ENCODE data around the gene FNDC7.
"Not testable (repeated sequence)": the region's sequence is repeated elsewhere in the genome, so short reads cannot be mapped to it uniquely, and the experiment has no call there.

FNDC7 gene

DNA sequence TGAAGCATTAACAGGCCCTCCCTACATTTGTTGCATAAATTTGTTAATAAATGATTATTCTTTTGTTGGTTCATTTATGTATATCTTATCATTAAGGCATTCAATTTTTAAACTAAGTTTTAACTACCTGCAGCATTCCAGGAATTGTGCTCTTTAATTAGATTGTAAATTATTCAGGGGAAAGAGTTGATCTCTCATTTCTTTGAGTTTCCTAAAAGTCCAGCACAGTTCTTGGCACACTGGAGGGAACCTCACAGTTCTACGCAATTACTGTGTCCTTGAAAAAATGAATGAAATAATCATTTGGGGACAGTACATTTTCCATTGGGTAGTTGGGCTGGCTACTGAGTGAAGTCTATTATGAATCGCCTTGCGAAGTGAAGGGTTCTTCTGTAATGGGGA is 33.3 kb downstream of the FNDC7 start:
- DNase-seq: no peak

DNA sequence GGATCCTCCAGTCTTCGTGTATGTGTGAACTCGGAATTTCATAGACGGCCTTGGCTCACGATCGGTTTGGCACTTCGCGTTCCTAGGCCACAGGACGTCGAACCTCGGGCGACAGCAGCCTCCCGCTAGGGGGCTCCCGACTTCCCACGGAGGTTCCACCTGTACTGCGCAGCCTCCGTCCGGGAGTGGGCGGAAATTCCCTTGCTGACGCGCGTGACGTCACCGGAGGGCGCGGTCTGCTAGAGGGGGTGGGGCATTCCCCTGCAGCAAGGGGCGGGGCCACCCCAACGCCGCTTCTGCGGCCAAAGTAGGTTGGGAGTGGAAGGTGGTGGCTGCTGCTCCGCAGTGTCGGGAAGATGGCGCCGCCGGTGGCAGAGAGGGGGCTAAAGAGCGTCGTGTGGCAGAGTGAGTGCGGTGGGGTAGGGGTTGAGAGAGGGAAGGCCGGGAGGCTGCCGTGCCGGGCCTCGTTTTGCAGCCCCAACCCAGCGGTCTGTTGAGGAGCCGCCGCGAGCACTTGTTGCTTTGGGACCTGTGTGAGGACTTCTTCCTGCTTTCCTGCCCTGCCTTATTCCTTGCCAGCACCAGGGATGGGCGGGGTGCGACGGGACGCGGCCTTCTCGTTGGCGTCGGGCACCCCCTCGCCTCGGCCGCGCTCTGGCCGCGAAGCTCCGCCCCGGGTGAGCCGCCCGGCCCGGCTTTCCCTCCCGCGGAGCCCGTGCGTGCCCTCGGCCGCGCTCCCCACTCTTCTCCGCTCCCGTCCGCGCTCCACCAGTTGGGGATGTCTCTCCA is 33.9 kb downstream of the FNDC7 start, which contains the start of gene STXBP3:
STXBP3 (plus strand) TSS at position 293 of the 789 bp plus-strand sequence; CDS start at position 357, 64 bp downstream.
- DNase-seq: peak; percentile 99

- peak; percentile 63 for DNase-seq
Observed at GRCh38 chr1:108747171-108747850, 34.6 kb downstream of the FNDC7 start.

DNA sequence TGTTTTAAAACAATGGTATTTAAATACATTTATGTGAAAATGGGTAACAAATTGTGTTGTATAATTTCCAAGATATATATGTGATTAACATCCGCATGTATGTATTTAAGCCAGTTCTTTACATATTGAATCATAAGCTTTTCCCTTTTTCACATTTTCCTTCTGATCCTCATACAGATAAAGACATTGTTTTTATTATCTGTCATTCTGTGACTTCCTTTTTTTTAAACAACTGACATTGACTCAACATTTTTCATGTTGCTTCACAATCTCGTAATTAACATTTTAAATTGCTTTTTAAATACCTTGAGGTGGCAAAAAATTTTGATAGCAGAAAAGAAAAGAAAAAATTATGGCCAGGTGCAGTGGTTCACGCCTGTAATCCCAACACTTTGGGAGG is 35.2 kb downstream of the FNDC7 start:
- no peak for DNase-seq

- DNase-seq: no peak
Observed at GRCh38 chr1:108749081-108749480, 36.4 kb downstream of the FNDC7 start.

DNA sequence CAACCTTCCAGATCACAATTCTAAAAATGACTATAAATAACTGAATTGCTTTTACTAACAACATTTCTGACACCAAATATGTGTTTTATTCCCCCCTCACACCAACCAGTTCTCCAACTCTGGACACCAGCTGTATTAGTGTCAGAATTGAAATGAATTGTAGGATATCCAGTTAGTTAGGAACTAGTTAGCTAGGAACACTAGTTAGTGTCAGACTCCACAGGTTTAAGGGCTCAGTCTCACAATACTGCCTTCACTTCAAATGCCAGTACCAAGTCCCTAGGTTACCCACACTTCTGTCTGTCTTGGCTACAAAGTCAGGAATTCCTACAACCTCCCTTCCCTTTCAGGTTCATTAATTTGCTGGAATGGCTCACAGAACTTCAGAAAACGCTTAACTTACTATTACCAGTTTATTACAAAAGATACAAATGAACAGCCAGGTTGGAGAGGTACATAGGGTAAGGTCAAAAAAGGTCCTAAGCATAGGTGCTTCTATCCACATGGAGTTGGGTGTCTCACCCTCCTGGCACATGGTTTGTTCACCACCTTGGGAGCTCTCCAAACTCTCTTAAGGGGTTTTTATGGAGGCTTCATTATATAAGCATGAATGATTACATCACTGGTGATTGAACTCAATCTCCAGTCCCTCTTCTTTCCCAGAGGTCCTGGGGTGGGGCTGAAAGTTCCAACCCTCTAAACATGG is 37.9 kb downstream of the FNDC7 start:
- no peak for DNase-seq

DNA sequence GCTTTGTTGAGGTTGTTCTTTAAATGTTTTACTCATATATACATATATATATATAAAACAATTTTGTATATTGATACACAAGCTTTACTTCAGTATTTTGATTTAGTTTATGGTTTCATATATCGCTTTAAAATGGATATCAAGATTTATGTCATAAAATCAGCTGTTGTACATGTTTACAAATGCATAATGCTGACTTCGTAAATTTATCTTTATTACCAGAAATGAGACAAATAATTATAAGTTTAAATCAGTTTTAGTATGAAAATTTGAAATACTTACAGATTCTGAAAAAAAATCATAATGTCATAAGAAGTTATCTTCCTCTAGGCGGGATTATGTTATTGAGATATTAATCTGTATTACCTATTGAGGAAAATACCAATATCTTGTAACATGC is 40.7 kb downstream of the FNDC7 start:
- no peak for DNase-seq

GRCh38 chr1:108758796-108759195 is 46.1 kb downstream of the FNDC7 start:
- DNase-seq: no peak

DNA sequence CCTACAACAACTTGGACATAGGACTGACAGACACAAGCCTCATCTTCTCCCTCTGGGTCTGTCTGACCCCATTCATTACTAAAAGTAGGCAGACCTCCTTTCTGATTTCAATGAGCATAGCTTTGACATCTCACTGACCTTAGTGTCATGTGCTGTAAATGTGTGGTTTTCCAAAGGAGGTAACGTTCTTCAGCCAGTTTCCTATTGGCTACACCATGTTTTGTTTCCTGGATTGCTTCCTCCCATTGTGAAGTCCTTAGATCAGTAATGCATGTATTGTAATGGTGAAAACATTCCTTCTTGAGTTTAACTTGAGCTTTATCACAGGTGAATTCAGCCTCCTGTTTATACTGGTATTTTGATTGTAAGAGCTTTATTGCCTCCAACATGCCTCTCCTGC is 54.4 kb downstream of the FNDC7 start:
- no peak for DNase-seq

GRCh38 chr1:108767708-108768107 is 55.0 kb downstream of the FNDC7 start:
- DNase-seq: no peak

DNA sequence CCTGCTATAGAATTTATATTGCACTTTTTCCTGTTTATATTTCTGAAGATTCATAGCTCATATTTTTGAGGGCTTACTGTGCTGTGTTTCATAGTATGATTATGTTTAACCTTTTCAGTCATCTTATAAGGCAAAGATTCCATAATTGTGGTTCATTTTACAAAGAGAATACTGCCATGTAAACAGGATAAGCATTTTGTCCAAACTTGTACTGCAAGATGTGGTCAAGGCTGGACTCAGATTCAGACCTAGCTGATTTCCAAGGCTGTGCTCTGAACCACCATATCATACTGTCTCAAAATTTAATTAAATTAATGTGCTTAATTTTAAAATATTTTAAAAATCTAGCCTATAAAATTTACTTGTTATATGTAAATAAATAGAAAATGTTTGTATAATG is 65.1 kb downstream of the FNDC7 start:
- no peak for DNase-seq

DNA sequence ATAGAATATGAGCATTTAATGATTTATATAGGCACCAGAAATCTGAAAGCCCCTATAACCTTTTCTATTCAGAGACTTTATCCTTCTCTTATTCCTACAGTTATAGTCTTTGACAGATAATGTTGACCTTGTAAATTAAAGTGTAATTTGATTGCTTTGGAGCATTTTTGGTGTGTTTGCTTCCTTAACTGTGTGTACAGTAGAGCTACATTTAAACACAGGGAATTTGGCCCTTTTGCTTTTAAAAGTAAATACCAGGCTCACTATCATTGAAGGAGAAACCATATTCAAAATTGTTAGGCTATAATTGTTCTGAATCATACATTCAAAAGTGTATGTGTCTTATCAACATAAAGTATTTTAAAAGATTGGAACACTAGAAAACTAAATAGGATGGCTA is 66.7 kb downstream of the FNDC7 start:
- no peak for DNase-seq

DNA sequence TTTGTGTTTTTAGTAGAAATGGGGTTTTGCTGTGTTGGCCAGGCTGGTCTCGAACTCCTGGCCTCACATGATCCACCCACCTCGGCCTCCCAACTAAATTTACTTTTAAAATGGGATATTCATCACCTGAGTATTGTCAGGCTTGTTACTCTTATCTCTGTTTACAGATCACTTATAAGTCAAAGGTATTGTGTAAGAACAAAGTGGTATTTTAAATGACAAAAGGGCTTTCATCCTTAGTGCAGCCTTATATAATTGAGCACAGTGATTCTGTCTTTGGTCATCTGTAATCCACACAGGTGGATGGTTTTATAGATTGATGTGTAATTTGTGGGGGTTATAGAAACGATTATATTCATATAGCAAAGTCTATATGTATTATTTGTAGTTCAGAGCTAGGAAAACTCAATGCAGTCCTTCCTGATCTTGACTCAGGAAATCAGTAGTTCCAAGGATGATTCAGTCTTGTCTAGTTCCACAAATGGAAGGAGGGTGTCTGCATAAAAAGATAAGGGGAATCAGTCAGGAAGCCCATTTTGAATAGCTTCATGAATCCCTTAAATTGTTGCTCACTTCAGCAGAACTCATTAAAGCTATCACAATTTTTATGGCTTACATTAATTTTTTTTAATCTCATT is 68.3 kb downstream of the FNDC7 start:
- DNase-seq: no peak

GRCh38 chr1:108781575-108781944 is 68.9 kb downstream of the FNDC7 start:
- DNase-seq: not testable (repeated sequence)

- DNase-seq: no peak
Observed at GRCh38 chr1:108785264-108785663, 72.6 kb downstream of the FNDC7 start.

DNA sequence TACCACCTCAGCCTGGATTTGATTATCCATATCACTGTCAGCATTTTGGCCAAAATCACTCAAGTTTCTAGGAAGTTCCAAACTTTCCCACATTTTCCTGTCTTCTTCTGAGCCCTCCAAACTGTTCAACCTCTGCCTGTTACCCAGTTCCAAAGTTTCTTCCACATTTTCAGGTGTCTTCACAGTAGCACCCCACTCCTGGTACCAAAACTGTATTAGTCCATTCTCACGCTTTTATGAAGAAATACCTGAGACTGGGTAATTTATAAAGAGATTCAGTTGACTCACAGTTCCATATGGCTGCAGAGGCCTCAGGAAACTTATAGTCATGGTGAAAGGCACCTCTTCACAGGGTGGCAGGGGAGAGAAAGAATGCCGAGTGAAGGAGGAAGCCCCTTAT is 73.2 kb downstream of the FNDC7 start:
- no peak for DNase-seq

- DNase-seq: no peak
Observed at GRCh38 chr1:108791790-108792189, 79.1 kb downstream of the FNDC7 start.
